Measurements from ENCODE around the gene TNFRSF13B.
"Not testable (repeated sequence)": the region's sequence is repeated elsewhere in the genome, so short reads cannot be mapped to it uniquely, and the experiment has no call there.

Gene TNFRSF13B

DNA sequence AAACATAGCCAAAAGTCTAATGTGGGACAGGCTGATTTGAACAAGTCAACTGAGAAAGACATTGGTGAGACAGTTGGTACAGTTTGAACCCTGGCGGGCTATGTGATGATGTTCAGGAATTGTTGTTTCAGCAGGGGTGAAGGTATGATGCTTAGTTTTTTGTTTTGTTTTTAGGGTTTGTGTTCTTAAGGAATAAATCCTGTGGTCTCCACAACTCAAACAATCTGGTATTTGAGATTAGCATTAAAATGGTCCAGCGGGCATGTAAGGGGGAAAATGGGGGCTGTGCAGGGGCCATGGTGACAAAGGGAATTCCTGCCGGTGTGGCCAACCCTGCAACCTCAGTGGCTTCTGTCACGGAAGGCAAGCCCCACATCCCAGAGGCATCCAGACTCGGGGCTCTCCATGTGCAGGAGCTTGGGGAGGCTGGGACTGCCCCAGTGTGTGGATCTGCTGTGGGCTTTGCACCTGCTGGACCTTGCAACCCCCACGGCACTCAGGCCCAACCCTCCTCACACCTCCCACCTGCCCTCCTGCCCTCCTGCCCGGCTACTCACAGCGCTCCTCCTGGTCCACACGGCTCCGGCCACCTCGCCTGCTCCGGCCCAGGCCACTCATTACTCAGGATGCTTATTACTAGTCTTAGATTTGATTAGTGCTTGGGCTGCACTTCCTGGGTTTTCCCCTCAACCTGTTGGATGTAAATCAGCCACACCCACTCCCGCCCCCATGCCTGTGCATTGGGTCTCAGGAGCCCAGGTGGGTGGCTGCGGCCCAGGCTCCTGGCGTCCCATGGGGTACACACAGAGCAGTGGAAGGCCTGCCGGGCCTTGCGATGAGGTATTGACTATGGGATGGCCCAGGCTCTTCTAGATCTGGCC is at the start of gene TNFRSF13B:
TNFRSF13B (minus strand) TSS at position 661 of the 881 bp plus-strand sequence; CDS start at position 618, 43 bp downstream.
- in situ Hi-C loops (cut with HindIII; ENCODE audit: low pct_ligation_motif_present, low pct_unique_long_range_greater_than_20kb, low sequenced_read_pairs), result no loop called here
- DNase-seq, result no peak

DNA sequence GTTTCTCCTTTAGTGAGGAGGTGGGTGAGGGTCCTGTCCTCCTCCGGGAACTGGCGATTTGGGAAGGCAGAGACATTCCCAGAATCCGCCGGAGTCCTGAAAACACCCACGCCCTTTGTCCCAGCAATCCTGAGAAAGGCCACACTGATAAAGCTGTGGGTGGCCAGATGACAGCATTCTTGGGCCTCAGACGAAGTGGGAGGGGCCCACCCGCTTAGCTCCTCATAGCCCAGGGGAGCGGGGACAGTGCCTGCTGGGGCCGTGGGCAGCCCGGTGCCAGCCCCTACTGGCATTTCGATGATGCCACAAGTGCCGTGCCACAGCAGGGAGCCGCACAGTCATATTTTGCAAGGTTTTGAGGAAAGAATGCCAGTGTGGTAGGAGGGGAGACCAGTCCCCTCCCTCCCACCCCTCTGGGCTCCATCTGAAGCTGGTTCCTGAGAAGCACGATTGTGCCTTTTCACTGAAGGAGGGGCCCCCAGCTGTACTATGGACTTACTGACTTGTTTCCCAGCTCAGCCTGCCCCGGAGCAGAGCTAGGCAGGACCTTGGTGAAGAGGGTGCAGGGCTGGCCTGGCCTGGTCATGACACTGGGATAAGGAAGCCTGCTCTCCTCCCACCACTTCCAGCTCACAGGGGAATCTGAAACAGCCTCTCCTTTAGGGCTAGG is 49.4 kb upstream of the TNFRSF13B start:
- in situ Hi-C loops (cut with HindIII; ENCODE audit: low pct_ligation_motif_present, low pct_unique_long_range_greater_than_20kb, low sequenced_read_pairs), result no loop called here
- DNase-seq, result no peak

DNA sequence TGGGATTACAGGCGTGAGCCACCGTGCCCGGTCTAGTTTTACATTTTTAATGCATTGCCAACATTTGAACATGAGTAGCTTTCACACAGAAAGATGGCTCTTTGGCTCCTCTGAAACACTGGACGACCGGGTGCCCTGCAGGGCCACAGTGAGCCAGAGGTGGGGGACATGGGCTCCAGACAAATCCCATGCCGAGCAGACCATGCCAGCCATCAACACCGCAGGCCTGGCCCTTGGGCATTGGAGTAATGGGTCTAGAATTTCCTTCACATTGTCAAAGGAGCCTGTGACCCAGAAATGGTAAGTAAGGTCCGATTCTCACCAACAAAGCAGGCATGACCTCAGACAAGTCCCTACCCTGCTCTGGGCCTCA is 48.9 kb upstream of the TNFRSF13B start:
- DNase-seq, result no peak
- in situ Hi-C loops (cut with HindIII; ENCODE audit: low pct_ligation_motif_present, low pct_unique_long_range_greater_than_20kb, low sequenced_read_pairs), result no loop called here

DNA sequence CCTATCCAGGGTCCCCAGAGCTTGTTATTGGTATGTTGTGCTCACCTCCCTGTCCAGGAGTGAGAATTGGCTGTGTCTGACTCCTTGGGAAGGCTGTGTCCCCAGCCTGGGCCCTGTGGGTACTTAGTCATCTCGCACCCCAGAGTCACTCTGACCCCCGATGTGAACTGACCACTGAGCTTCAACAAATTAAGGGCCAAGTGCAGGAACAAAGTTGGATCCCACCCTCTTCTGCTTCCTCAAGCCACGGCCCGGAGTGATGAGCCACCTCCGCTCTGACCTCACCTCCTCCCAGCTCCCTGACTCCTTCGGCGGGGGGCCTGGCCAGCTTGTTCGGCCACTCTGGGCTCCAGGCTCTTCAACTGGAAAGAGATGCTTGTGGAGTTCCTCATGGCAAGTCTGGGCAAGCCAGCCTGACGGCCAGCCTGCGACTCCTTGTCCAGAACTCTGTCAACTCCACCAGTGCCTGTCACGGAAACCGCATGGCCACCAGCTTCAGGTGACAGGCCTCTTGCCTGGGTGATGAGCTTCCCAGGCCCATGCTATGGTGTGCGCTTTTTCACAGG is 48.1 kb upstream of the TNFRSF13B start:
- no peak for DNase-seq
- in situ Hi-C loops (cut with HindIII; ENCODE audit: low pct_ligation_motif_present, low pct_unique_long_range_greater_than_20kb, low sequenced_read_pairs), result no loop called here

DNA sequence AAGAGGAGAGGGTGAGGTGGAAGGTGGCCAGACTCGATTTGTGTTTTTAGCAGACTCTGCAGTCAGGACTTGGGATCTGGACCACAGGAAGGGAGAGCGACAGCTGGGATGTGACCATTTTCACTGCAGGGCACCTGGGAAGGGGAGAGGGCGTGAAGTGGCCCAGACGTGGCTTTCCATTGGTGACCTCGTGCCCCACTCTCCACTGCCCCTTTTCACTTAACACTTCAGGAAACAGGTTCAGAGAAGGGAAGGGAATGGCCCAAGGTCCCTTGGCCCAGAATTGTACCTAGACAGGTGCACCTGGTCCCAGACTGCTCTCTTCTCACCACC is 47.5 kb upstream of the TNFRSF13B start:
- in situ Hi-C loops (cut with HindIII; ENCODE audit: low pct_ligation_motif_present, low pct_unique_long_range_greater_than_20kb, low sequenced_read_pairs), result no loop called here
- DNase-seq, result no peak

DNA sequence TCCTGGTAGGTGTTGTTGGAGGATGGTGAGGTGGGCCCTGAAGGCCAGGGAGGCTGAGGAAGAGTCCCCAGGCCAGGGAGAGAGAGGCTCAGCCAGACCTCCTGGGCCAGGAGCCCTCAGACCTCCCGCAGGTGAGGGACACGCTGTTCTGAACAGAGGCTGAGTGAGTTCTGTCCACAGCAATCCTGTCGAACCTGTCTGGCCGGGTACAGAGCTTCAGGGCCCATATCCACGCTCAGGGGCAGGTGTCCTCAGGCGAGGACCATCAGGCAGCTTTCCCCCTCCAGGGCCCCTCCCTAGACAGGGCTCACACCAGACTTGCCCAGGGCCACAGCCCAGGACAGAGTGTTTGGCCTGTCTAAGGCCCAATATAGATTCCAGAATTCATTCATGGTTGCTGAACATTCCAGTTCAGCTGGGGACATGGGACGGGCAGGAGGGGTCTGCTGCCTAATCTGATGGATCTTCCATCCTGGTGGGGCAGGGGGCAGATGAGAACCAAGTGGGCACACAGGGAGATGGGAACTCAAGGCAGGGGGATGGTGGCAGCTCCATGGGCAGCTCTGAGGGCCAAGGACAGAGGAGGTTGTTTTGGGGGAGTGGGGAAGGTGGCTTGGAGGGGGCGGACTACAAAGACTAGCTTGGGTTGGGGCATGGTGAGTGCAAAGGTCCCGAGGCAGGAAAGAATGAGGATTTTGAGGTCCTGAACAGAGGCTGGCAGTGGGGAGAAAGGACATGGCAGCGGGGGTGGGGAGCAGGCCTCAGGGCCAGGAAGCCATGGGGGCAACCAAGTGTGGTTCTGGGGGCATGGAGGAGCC is 46.9 kb upstream of the TNFRSF13B start:
- no peak for DNase-seq
- in situ Hi-C loops (cut with HindIII; ENCODE audit: low pct_ligation_motif_present, low pct_unique_long_range_greater_than_20kb, low sequenced_read_pairs), result no loop called here

DNA sequence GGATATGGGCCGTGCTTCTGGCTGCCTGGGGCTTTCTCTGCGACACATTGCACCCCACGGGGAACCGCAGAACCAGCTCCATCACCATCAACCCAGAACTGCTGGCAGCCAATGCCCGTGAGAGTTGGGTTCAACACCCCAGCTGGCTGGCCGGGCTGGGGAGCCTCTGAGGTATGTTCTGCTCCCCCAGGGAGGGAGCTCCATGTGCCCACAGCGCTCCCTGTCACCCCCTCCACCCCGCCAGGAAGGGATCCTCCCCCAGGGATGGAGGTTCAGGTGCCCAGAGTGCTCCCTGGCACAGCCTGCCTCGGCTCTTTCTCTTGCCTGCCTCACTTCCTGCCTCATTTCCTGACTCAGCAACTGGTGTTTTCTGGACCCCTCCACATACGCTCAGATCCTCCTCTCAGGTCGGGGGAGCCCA is 46.1 kb upstream of the TNFRSF13B start:
- in situ Hi-C loops (cut with HindIII; ENCODE audit: low pct_ligation_motif_present, low pct_unique_long_range_greater_than_20kb, low sequenced_read_pairs), result no loop called here
- no peak for DNase-seq

DNA sequence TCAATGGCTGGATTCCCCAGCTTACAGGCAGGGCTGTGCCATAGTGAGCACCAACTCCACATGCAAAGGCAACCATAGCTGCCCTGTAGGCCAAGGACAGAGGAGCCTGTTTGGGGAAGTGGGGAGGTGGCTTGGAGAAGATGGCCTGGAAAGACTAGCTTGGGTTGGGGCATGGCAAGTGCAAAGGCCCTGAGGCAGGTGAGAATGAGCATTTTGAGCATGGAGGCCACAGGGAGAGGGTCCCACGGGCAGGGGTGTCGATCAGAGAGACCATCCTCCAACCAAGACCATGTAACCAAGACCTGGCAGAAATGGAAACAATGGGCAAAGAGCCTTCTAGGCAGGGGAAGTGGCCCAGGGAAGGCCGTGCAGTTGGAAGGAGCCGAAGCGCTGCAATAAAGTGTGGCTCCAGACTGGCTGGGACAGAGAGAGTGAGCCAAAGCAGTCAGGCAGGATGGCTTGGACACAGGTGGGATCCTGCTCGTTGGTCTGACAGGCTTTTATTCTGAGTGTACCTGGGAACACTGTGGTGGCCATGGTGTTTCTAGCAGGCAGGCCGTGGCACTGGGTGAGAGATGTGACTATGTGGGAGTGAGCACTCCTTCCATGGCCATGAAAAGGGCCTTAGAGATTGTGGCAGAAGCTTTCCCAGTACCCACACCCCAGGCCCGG is 45.6 kb upstream of the TNFRSF13B start:
- DNase-seq, result no peak
- in situ Hi-C loops (cut with HindIII; ENCODE audit: low pct_ligation_motif_present, low pct_unique_long_range_greater_than_20kb, low sequenced_read_pairs), result no loop called here

DNA sequence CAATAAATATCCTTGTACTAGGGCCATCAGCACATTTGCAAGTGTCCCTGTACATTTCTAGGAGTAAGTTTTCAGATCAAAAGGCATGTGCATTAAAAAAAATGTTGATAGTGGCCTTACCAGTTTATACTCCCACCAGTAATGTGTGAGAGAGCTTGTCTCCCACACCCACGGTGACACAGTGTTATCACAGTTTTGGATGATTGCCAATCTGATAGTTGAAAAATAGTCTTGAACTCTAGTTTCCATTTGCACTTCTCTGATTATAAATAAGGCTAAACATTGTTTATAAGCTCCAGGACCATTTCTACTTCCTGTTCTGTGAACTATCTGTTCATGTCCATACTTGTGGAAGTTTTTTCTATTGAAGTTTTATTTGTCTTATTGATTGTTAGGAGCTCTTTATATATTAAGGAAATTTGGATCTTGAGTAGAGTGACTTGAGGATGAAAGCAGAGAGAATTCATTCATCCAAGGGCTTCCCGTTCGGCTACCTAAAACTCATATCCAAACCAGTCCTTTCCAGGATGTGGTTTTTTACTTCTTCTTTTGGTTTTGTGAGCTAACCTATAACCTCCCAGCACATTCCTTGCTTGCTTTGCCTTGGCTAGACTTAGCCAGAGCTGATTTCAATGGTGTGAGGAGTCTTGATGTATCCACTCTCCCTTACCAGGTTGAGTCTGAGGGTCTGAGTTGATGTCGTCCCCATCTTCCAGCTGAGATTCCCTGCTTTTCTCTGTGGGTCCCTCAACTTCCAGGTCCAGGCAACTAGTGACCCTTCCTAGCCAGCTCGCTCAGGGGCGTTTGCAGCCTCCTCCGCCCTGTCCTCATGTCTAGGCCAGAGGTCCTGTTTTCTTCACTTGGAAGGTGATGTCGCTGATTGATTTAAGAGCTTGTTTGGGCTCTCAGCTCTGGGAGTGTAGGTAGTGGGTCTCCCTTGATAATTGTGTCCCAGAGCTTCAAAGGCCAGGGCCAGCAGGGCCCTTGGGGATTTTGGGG is 44.6 kb upstream of the TNFRSF13B start:
- in situ Hi-C loops (cut with HindIII; ENCODE audit: low pct_ligation_motif_present, low pct_unique_long_range_greater_than_20kb, low sequenced_read_pairs); DNase-seq: not testable (repeated sequence)

DNA sequence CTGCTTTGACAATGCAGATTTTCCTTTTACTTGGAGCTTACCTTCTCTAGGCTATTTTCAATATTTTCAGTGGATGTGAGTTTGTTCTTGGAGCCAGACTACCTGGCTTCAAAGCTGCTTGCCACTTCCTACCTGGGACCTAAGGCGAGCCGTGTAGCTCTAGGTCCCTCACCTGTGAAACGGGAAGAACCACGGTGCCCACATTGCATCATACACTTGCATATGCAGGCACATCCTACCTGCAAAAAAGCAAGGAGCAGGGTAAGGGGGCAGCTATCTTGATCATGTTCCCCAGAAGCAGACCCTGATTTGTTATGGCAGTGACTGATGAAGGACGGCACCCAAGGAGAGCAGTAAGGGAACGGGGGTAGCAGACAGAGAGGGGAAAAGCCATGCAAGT is 43.3 kb upstream of the TNFRSF13B start:
- DNase-seq, result no peak
- in situ Hi-C loops (cut with HindIII; ENCODE audit: low pct_ligation_motif_present, low pct_unique_long_range_greater_than_20kb, low sequenced_read_pairs), result no loop called here

DNA sequence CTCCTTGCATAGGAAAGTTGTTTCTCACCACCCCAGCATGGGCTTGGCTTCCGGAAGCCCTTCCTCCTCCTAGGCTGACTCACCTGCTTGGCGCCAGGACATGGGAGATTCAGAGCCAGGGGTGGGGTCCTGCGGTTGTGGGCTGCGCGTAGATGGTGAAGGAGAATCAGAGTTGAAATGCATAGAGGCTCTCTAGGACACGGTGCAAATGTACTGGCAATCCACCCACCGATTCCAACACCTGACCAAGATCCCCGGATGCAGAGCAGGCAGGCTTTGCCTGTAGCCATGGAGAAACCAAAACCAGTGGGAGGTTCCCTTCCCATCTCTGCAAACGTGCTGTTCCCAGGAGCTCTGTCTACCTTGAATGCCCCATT is 42.8 kb upstream of the TNFRSF13B start:
- DNase-seq, result peak; percentile 49
- in situ Hi-C loops (cut with HindIII; ENCODE audit: low pct_ligation_motif_present, low pct_unique_long_range_greater_than_20kb, low sequenced_read_pairs), result not testable (repeated sequence)

DNA sequence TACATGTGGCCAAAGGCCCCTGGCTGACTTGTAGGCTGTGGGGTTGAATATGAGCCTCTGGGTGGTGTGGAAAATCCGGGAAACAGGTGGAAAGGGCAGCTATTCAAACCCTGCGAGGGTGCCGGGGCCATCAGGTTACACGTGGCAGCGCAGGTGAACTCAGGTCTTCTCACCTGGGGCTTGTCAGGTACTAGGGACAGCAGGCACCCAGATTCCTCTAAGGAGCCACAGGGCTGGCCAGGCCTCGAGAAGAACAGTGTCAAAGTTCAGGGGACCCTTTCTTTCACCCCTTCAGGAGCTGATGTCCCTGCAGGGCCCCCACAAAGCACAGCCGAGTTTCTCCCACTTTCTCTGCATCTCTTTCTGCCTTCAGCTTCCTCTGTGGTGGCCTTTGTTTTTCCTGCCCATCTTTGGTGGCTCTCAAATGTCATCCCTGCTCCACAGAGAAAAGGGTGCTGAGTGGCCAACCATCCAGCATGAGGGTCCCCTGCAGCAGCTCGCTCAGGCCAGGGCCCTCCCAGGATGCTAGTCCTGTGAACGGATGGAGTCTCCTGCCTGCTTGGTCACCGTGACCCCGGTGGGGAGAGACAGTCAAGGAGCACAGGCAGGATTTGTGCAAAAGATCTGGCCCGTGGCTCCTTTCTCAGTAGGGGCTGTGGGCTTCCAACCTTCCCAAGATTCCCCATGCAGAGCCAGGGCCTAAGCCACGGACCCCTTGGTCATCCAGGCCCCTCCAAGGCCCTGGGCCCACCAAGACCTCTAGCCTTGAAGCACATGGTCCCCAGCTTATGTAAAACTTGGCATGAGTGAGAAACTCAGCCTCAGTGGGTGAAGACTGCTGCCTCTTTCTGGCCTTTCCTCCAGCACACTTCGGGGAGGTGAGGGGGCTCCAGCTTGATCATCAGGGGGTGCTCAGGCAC is 42.2 kb upstream of the TNFRSF13B start:
- DNase-seq; in situ Hi-C loops (cut with HindIII; ENCODE audit: low pct_ligation_motif_present, low pct_unique_long_range_greater_than_20kb, low sequenced_read_pairs): not testable (repeated sequence)

DNA sequence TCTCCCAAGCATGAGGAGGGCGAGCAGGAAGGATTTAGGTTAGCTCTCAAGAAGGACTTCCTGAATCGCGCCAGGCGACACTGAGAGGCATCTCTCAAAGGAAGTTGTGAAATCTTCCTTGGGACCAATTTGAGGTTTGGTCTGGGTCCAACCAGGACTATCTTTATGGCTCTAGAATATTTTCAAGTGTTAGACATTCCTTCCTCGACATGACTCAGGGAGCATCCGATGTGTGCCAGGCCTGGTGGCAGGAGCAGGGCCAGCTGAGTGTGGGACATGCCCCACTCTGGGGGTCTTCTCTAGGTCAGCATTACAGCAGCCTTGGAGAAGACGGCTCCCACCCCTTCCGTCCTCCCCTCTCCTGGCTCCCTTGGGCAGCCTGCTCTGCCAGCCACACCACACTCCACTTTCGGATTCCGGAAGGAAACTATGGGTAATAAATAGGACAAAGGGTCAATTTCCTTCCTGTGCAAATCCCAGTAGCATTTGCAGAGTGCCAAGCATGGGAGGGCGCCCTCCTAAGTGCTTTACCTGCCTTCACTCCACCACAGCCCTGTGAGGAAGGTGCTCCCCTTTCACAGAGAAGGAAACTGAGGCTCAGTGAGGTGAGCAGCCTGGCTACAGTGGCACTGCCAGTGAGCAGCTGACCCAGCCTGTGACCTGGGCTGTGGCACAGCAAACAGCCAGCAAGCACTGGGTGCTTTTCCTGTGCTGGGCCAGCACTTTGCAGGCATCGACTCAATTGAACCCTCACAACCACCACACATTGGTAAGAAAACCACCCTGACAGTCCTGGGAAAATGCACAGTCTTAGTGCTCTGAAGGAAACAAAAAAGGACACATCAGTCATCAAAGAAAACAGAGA is 39.4 kb upstream of the TNFRSF13B start:
- peak; percentile 94 for DNase-seq
- in situ Hi-C loops (cut with HindIII; ENCODE audit: low pct_ligation_motif_present, low pct_unique_long_range_greater_than_20kb, low sequenced_read_pairs), result not testable (repeated sequence)

DNA sequence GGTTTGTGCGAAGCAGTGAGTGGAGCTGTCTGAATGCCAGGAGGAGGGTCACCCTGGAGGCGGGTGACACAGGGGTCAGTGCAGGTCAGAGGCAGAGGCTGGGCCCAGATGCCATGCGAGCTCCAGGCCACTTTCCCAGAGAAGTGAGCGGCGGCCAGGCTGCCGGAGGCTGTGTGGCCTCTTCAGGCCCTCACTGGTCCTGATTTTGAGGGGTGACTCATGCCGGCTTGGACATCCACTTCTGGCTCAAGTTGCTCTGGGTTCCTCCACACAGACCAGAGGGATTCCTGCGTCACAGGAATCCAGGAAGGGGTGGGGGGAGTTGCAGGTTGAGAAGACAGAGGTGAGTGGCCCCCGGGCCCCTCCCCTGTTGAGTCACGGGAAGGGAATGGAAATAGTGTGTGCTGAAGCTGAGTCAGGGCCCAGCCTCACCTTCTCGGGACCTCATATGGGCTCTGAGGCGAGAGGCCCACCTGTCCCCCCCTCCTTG is 38.7 kb upstream of the TNFRSF13B start:
- DNase-seq; in situ Hi-C loops (cut with HindIII; ENCODE audit: low pct_ligation_motif_present, low pct_unique_long_range_greater_than_20kb, low sequenced_read_pairs): not testable (repeated sequence)

DNA sequence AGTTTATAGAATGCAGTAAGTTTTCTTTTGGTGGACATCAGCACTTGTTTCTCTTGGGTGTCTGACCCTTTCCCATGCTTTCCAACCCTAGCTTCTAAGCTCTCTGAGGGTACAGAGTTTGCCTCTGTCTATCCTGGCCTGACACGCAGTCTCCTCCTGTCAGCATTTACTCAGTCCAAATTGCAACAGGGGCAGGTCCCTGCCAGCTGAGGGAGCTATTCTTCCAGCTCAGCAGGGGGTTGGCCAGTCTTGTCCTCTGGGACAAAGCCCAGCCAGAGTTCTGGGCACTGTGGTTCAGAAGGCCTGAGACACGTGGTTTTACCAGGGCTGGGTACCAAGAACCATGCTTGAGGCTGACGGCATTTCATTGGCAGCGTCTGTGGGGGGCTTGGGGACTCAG is 38.1 kb upstream of the TNFRSF13B start:
- in situ Hi-C loops (cut with HindIII; ENCODE audit: low pct_ligation_motif_present, low pct_unique_long_range_greater_than_20kb, low sequenced_read_pairs), result not testable (repeated sequence)
- peak; percentile 27 for DNase-seq

Measured in ACHN (cell line).